GM12873 (cell line): Measurements from ENCODE around the gene APC.

Source experiments
- CTCF ChIP-seq: IDR thresholded peaks from 2 replicates; pipeline ENCODE4 v1.5.1; 2012; ENCODE audit warnings: low read depth, mild to moderate bottlenecking, moderate library complexity, low read length, control low read depth; ENCODE audit not compliant: insufficient read depth; ENCODE audit errors: missing control alignments

APC gene

GRCh38 chr5:112737463-112738190, at the start of gene APC:
APC (plus strand) TSS chr5:112737885; CDS start chr5:112754891, 17,006 bp downstream.
- peak; percentile 11 for TF ChIP-seq CTCF

GRCh38 chr5:112689155-112689909, 48.4 kb upstream of the APC start:
- no peak for TF ChIP-seq CTCF

- no peak for TF ChIP-seq CTCF
Observed at GRCh38 chr5:112690605-112691338, 46.9 kb upstream of the APC start.

- TF ChIP-seq CTCF = no peak
Observed at GRCh38 chr5:112691339-112691680, 46.4 kb upstream of the APC start.

- peak; percentile 61 for TF ChIP-seq CTCF
Observed at GRCh38 chr5:112691758-112692157, 45.9 kb upstream of the APC start.

- TF ChIP-seq CTCF = no peak
Observed at GRCh38 chr5:112692472-112692871, 45.2 kb upstream of the APC start.

- TF ChIP-seq CTCF = no peak
Observed at GRCh38 chr5:112693301-112693700, 44.4 kb upstream of the APC start.
